Mesodermal cell (in vitro differentiated cells): ENCODE measurements around the gene FAM20C.

Experiments
- H3K27ac ChIP-seq: 2 replicates; pipeline ENCODE4 v1.7.0; 2013; ENCODE audit warnings: mild to moderate bottlenecking, low read depth, low read length, moderate library complexity; ENCODE audit not compliant: severe bottlenecking
- H3K36me3 ChIP-seq: 2 replicates; pipeline ENCODE4 v1.7.1; 2013; ENCODE audit warnings: mild to moderate bottlenecking, low read length, moderate library complexity; ENCODE audit not compliant: control insufficient read depth, insufficient read depth
- H3K4me1 ChIP-seq: one replicate; pipeline ENCODE4 v1.7.1; 2013; ENCODE audit warnings: mild to moderate bottlenecking, low read length; ENCODE audit not compliant: insufficient read depth, control insufficient read depth, poor library complexity, severe bottlenecking
- H3K4me3 ChIP-seq: 2 replicates; pipeline ENCODE4 v1.7.0; 2013; ENCODE audit warnings: low read length, control low read depth, mild to moderate bottlenecking; ENCODE audit not compliant: insufficient read depth, poor library complexity, severe bottlenecking; ENCODE audit errors: extremely low read depth
- H3K9me3 ChIP-seq: 2 replicates; pipeline ENCODE4 v1.7.1; 2013; ENCODE audit warnings: mild to moderate bottlenecking, low read length, moderate library complexity; ENCODE audit not compliant: control insufficient read depth
- WGBS, 2 experiments: methylation state at CpG; one replicate each; pipeline ENCODE4 v1.1.5; 2013; ENCODE audit warnings: missing lambda C conversion rate in 2 of 2; ENCODE audit not compliant: insufficient coverage in 2 of 2; 5-methylcytosine and 5-hydroxymethylcytosine counted together

Gene FAM20C

DNA sequence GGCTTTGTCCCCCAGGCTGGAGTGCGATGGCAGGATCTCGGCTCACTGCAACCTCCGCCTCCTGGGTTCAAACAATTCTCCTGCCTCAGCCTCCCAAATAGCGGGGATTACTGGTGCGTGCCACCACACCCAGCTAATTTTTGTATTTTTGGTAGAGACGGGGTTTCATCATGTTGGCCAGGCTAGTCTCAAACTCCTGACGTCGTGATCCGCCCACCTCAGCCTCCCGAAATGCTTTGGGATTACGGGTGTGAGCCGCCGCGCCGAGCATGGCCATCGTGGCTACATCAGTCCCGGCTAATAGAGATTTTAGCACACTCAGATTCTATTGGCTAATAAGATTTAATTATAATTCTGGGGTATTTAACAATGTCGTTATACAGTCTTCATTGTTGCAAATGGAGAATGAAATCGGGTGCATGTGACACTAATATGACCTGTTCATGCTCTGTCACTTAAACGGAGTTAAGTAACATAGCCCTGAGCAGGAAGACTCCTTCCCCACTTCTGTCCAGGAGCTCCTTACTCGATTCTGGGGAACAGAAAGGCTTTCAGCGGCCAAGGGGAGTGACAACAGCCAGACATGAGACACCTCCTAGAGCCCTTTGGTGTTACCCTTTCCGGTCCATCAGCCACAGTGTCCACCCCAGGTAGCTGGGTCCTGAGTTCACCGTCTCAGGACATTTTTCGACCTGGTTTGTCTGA, 40.9 kb upstream of the FAM20C start:
- no peaks in the 10 kb centered on the region for H3K9me3 ChIP-seq
- H3K4me1 ChIP-seq, result peaks cover 5% of the 10 kb centered on the region
- H3K27ac ChIP-seq, result no peak overlapping the region
- WGBS, 2 experiments, result 94 to 99% methylated on average over 11 to 17 of the region's 25 CpGs
- H3K36me3 ChIP-seq, result no peaks in the 10 kb centered on the region
- H3K4me3 ChIP-seq, result no peak overlapping the region

DNA sequence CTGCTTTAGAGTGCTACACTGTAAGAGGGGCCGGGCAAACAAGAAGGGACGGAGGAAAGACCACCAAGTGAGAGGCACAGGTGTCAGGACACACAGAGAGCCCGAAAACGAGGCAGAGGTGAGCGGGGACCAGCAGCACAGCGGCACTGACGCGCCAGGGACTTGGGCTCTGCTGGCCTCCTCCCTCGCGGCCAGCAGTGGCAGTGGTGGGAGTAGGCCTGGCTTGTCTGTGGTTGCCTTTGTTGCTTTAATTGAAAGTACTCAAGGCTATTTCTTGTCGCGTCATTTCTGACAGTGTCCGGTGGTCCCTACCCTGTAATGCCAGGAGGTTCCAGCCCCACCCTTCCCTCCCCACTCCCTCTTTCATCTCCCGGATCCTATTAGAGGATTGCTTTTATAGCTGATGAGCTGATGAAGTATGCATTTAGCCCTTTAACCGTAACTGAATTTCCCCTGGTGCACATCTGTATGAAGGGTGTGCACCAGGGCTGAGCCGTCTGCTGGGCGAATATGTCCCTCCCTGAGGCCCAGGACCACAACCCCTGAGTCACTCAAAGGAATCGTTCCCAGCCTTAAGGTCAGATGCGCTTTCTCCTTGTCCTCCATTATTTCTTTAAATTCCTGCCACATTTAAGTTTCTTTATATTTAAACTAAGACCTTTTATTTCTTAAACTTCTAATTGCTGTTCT, 39.5 kb upstream of the FAM20C start:
- Histone ChIP-seq H3K4me1 (peaks cover 5% of the 10 kb centered on the region), H3K36me3 (no peaks in the 10 kb centered on the region), H3K9me3 (no peaks in the 10 kb centered on the region), H3K27ac (no peak overlapping the region), H3K4me3 (no peak overlapping the region)
- 92% methylated on average over 13 to 17 of the region's 19 CpGs for WGBS, 2 experiments

DNA sequence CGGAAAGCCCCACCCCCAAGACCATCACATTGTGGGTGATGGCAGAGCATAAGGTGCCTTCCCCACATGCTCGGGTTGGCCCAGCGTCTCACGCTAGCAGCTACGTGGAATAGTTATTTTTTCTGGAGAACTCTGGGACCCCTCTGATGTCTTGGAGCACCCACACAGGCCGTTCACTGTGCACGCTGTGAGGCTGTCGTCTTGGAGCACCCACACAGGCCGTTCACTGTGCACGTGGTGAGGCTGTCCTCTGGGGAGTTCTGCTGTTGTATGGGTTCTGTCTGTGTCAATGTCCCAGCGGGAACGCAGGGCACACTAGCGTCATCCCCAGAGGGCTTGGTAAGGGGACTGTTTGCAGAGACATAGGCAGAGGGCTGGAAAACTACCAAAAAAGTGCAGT, 38.8 kb upstream of the FAM20C start:
- no peaks in the 10 kb centered on the region for H3K36me3 ChIP-seq
- H3K4me1 ChIP-seq, result peaks cover 5% of the 10 kb centered on the region
- 92 to 97% methylated on average over 11 of the region's 13 CpGs for WGBS, 2 experiments
- H3K27ac ChIP-seq, result no peak overlapping the region
- H3K9me3 ChIP-seq, result no peaks in the 10 kb centered on the region
- no peak overlapping the region for H3K4me3 ChIP-seq

DNA sequence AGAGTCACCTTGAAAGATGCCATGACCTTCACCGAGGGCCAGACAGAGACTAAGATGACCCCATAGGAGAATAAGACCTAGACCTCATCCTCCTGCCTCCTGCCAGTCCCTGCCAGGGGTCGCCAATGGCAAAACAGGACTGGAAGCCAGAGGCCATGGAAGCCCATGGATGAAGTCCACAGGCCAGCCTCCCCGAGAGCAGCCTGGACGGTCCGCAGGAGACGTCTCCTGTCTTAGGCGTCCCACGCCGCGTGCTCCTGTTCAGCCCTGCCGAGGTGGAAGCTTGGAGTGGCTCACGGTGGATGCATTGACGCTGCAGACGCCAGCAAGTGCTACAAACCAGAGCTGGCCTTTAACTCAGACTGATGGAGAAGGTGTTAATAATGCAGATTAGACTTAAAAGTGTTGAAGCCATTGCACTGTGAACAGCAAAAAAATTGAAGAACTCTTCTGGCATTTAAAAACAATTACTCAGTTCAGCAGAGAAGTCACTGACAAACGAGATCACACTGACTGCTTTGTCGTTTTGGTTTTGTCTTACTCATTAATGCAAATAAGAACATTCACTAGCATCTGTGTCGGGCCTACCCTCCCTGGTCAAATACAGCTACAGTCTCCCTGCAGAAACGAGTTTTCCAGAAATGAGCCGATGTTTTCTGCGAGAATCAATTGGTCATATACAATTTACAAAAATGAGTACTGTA, 38.1 kb upstream of the FAM20C start:
- no peaks in the 10 kb centered on the region for H3K36me3 ChIP-seq
- WGBS, 2 experiments, result 89 to 94% methylated on average over 17 to 18 of the region's 20 CpGs

DNA sequence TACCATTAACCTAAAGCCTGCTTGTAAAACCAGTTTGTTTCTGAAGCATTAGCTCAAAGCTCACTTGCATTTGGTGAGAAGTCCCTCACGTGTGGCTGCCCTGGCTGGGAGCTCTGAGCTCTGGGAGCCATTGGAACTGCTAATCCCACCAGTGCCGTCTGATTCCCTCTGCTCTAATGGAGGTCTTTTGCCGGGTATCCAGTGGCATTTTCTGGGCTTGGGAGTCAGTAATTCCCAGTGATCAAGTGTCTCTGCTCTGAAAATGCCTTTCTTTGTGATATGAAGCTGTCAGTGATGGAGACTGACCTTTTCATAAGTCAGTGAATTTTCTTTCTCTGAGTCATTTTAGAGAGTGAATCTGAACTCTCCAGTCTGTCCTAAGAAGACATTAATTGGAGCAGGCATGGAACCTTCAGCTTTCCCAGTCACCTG, 36.9 kb upstream of the FAM20C start:
- 70 to 90% methylated on average over 3 of the region's 3 CpGs for WGBS, 2 experiments
- Histone ChIP-seq H3K4me3 (no peak overlapping the region), H3K9me3 (no peaks in the 10 kb centered on the region), H3K36me3 (no peaks in the 10 kb centered on the region), H3K4me1 (peaks cover 5% of the 10 kb centered on the region), H3K27ac (no peak overlapping the region)

More for the DNA sequence above, 38.1 kb upstream of the FAM20C start:
- H3K4me3 ChIP-seq, result no peak overlapping the region
- peaks cover 5% of the 10 kb centered on the region for H3K4me1 ChIP-seq
- no peaks in the 10 kb centered on the region for H3K9me3 ChIP-seq
- no peak overlapping the region for H3K27ac ChIP-seq

DNA sequence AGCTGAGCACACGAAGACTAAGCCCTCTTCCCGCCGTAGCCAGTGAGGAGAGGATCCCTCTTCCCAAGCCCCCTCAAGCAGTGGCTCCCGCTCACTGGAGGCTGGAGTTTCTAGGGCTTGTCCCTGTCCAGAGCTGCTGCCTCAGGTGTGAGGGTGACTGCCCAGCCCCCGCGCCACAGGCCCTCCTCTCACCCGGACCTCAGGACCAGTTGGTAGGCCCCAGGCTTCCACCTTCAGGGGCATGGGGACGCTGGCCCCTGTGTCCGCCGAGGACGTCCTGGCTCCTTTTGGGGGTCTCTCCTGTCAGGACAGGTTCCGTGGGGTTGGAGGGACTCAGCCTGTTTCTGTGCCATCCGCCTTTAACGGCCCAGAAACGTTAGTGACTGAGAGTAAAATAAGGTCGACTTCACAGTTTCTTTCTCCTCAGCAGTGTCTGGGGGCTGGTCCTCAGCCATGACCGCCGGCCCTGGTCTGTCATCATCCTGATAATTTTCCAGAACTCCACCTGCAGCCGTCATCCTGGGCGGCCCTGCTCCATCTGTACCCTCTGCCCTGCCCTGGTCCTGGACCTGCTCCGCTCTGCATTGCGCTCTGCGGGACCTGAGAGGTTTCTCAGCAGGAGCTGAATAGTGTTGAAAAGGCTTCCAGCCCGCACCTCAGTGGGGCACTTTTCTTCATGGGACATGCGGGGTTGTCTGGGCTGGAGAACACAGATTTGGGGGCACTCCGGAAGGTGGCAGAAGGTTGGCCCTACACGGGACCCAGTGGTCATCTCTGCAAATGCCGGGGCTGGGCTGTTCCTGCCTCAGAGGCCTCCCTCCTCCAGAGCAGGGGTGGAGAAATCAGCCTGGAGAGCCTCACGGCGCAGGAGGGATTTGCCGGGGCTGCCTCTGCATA, 36.0 kb upstream of the FAM20C start:
- H3K36me3 ChIP-seq, result no peaks in the 10 kb centered on the region
- no peaks in the 10 kb centered on the region for H3K9me3 ChIP-seq
- peaks cover 5% of the 10 kb centered on the region for H3K4me1 ChIP-seq
- H3K4me3 ChIP-seq, result no peak overlapping the region
- WGBS, 2 experiments, result 86% methylated on average over 29 to 31 of the region's 31 CpGs
- no peak overlapping the region for H3K27ac ChIP-seq

DNA sequence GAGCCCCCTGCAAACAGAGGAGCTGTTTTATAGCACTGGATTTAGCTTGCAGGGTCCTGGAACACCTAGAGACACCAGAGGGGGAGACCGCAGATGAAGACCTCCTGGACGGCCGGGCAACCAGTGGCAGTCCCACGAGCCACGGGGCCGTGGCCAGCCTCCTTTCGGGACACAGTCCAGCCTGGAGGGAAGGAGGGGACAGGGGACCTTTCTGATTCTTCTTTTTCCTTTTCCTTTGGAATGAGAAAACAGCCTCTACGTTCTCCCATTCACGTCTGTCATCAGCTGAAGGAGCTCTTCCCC, 35.4 kb upstream of the FAM20C start:
- H3K36me3 ChIP-seq, result no peaks in the 10 kb centered on the region
- H3K27ac ChIP-seq, result no peak overlapping the region
- H3K4me3 ChIP-seq, result no peak overlapping the region
- 93 to 94% methylated on average over 7 to 9 of the region's 9 CpGs for WGBS, 2 experiments
- no peaks in the 10 kb centered on the region for H3K9me3 ChIP-seq
- peaks cover 5% of the 10 kb centered on the region for H3K4me1 ChIP-seq

DNA sequence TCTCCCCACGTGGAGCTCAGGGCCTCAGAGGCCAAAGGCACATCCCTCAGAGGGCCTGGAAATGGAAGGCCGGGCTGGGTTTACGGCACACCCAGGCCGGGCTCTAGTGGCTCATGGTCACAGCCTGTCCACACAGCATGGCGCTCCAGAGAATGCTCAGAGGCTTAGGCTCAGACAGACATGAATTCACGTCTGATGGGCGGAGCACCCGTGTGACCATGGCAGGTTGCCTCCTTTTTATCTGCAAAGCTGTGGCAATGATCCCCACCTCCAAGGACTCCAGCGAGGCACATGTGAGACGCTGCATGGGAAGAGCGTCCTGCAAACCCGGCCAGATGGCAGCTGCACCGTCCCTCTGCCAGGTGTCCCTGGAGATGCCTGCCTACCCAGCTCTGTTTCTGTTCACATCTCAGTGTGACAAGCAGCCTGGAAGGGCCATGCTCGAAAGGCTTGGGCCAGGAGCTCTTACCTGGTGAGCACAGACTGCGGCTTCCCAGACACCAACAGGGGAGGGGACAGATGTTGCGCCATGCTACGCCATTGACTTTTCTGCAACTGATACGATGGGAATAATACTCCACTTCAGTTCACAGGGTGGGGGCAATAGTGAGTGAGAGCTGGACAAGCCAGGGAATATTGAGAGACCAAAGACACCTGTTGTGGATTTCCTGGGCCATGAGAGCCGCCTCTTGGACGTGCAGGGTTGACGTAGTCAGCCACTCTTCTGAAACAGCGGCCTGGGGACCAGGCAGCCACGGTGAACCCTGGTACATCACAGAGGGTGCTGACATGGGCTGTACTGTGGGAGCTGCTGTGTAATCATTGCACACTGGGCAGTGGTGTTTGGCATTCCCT, 34.4 kb upstream of the FAM20C start:
- H3K4me3 ChIP-seq, result no peak overlapping the region
- 91 to 94% methylated on average over 22 to 23 of the region's 23 CpGs for WGBS, 2 experiments
- no peaks in the 10 kb centered on the region for H3K9me3 ChIP-seq
- H3K36me3 ChIP-seq, result no peaks in the 10 kb centered on the region
- no peak overlapping the region for H3K27ac ChIP-seq
- H3K4me1 ChIP-seq, result peaks cover 5% of the 10 kb centered on the region

DNA sequence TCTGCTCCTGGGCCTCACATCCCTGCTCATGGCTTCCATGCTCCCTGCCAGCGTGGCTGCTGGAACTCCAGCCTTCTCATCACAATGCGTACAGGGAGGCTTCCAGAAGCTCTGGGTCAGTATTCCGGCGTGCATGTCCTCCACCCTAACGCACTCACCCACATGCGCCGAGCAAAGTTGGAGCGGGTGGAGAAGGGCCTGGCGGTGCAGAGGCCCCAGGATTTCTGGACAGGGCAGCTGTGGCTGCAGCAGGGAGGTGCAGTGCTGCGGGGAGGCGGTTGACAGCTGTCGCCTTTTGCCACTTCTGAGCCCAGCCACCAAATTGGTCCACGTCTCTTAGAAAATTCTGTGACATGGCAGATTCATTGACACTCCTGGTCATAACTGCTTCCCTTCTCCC, 33.6 kb upstream of the FAM20C start:
- H3K4me1 ChIP-seq, result peaks cover 5% of the 10 kb centered on the region
- 86 to 91% methylated on average over 13 of the region's 13 CpGs for WGBS, 2 experiments
- H3K9me3 ChIP-seq, result no peaks in the 10 kb centered on the region
- H3K36me3 ChIP-seq, result no peaks in the 10 kb centered on the region
- no peak overlapping the region for H3K27ac ChIP-seq
- H3K4me3 ChIP-seq, result no peak overlapping the region
